Measurements from ENCODE around the gene IQGAP1. TPM values are rescaled to one million over a fixed set of nuclear protein-coding genes. Genes with fewer than 3 reads are reported as not detected.

IQGAP1 gene
- total and polyA plus RNA-seq, 9 of the 15 experiments (the other 6 are each of a cell fraction or from before 2014, with no cell fraction given): 37.6 to 143 (median 77.7) TPM

GRCh38 chr15:90489514-90489913, 101.5 kb downstream of the IQGAP1 start:
- WGBS (ENCODE audit: insufficient coverage, low coverage, missing lambda C conversion rate): 50% methylated on average over 1 of the region's 1 CpG
- Histone ChIP-seq H3K4me3 (no peak overlapping the region), H3K9me3 (replicated peaks; ENCODE audit: control insufficient read depth, insufficient read depth, low read depth, low read length) (no peaks in the 10 kb centered on the region), H3K9ac (ENCODE audit: insufficient read depth in 1 of 2, low read depth in 2 of 2, low read length in 2 of 2) (no peak overlapping the region; a peak in 1 of 4 replicates), H3K36me3 (ENCODE audit: control insufficient read depth, insufficient read depth, low read length) (peaks cover 78% of the 10 kb centered on the region), H2AFZ (ENCODE audit: low read depth, low read length) (no peak overlapping the region), H4K20me1 (replicated peaks; ENCODE audit: control insufficient read depth, insufficient read depth, low read length) (no peaks in the 10 kb centered on the region), H3K9me1 (ENCODE audit: control insufficient read depth, insufficient read depth, low read length) (no peaks in the 10 kb centered on the region), H3K27me3 (ENCODE audit: control insufficient read depth in 2 of 2, insufficient read depth in 2 of 2, low read length in 2 of 2) (no peaks in the 10 kb centered on the region), H3K27ac (ENCODE audit: extremely low read depth, low read depth, low read length) (no peak overlapping the region), H3K4me2 (ENCODE audit: insufficient read depth, low read length) (no peak overlapping the region), H3K79me2 (ENCODE audit: control insufficient read depth, insufficient read depth, low read length) (no peaks in the 10 kb centered on the region), H3K4me1 (replicated peaks in 1 of 2; ENCODE audit: control insufficient read depth in 2 of 2, insufficient read depth in 2 of 2, low read length in 2 of 2) (no peaks in the 10 kb centered on the region)
- ChIA-PET CTCF (ENCODE audit: low intra/inter-chr PET ratio) (no interaction called here), POLR2A (interaction anchor here (0.6 kb wide), 1 partner anchor 109 kb away, joined by 3 read pairs; no protein-coding TSS in a partner anchor)
- in situ Hi-C loops (cut with MboI): no loop called here
- BruUV-seq (replicated peaks): no TSS peak
- DNase-seq (ENCODE audit: extremely low read depth in 1 of 4, low spot score in 3 of 4) (no peak), FAIRE-seq (no peak), ATAC-seq (no peak)
- intact Hi-C loops (cut with micrococcal nuclease): loop anchor here (10.0 kb wide), 1 partner anchor 205 kb away; no protein-coding TSS in a partner anchor
- TF ChIP-seq USF1 (CRISPR knock-in tag; IDR thresholded peaks at IDR 0.05) (no peak), SMARCC2 (IDR thresholded peaks at IDR 0.05; ENCODE audit: low read depth) (no peak), PBX2 (CRISPR knock-in tag; IDR thresholded peaks at IDR 0.05; ENCODE audit: low read depth) (no peak), PBX2 (tag; conservative IDR thresholded peaks at IDR 0.05; ENCODE audit: low read depth) (peak; percentile 87), BRD9 (IDR thresholded peaks at IDR 0.05; ENCODE audit: low read depth, partially characterized antibody) (no peak), BHLHE40 (IDR thresholded peaks at IDR 0.05; ENCODE audit: low read length) (no peak), BCOR (IDR thresholded peaks at IDR 0.05) (no peak), ARID3B (CRISPR knock-in tag; IDR thresholded peaks at IDR 0.05; ENCODE audit: borderline replicate concordance) (no peak), E2F6 (IDR thresholded peaks at IDR 0.05; ENCODE audit: borderline replicate concordance in 1 of 2, extremely low read depth in 1 of 2, insufficient read depth in 1 of 2, insufficient read length in 1 of 2, low read depth in 1 of 2, low read length in 1 of 2, poor library complexity in 1 of 2, severe bottlenecking in 1 of 2) (no peak), RB1 (IDR thresholded peaks at IDR 0.05; ENCODE audit: low read depth) (no peak), ZNF518B (CRISPR knock-in tag; IDR thresholded peaks at IDR 0.05) (no peak), HNRNPK (IDR thresholded peaks at IDR 0.05; ENCODE audit: low read depth, low read length, poor library complexity, severe bottlenecking) (no peak)
